K562 (cell line): ENCODE measurements around the gene RNF152. TPM values are rescaled to one million over a fixed set of nuclear protein-coding genes. Genes with fewer than 3 reads are reported as not detected.

Experiments used
- ATAC-seq: fragments of 200-7000 bp; cut with Tn5 transposase; 3 replicates; pipeline ENCODE4 v1.9.1; 2020; ENCODE audit warnings: moderate library complexity
- BruUV-seq: library from RNA; stranded (reverse); fragments of 400-500 nt; replicated peaks from 2 replicates; lab custom pipeline; 2021; lab: Mats Ljungman, UMichigan
- CTCF ChIA-PET: fragments of 300-600 bp; formaldehyde crosslinking; extraction: SDS; loops from one replicate; lab custom pipeline; 2021; ENCODE audit warnings: low intra/inter-chr PET ratio; lab: Yijun Ruan, JAX
- POLR2A ChIA-PET: fragments of 300-600, 350-650 bp; sonication (Branson Sonifier 250); formaldehyde crosslinking; extraction: SDS; loops from one replicate; lab custom pipeline; 2021; ENCODE audit warnings: antibody characterized with exemption, inconsistent platforms; lab: Yijun Ruan, JAX
- DNase-seq, 4 experiments: peaks; one replicate each; pipeline versions ENCODE4 v3.0.0 to v3.0.0-alpha.2; 2011 to 2018; ENCODE audit warnings: low spot score in 3 of 4, mixed read lengths in 3 of 4; ENCODE audit errors: extremely low read depth in 1 of 4
- FAIRE-seq: peaks from 2 replicates; lab custom pipeline; 2011; peaks lifted over from hg19 to GRCh38; lab: Jason Lieb, UNC
- H2AFZ ChIP-seq: 2 replicates; pipeline ENCODE4 v1.6.0; 2011; ENCODE audit warnings: low read depth, low read length, control low read depth, inconsistent platforms
- H3K27ac ChIP-seq: fragments of 200-600 bp; 3 replicates; pipeline ENCODE4 v1.8.0; 2011; ENCODE audit warnings: low read depth, mild to moderate bottlenecking, control low read depth, inconsistent platforms, low read length, moderate library complexity, mixed read lengths; ENCODE audit errors: extremely low read depth
- H3K27me3 ChIP-seq, 2 experiments: fragments of 300-600 bp in 1 of 2; 2 replicates in 1 of 2; 3 replicates in 1 of 2; pipeline versions ENCODE4 v1.6.0 to v1.8.0; 2011; ENCODE audit warnings: inconsistent platforms in 2 of 2, low read length in 2 of 2, mild to moderate bottlenecking in 1 of 2, mixed read lengths in 1 of 2, moderate library complexity in 1 of 2; ENCODE audit not compliant: control insufficient read depth in 2 of 2, insufficient read depth in 2 of 2
- H3K36me3 ChIP-seq: fragments of 300-600 bp; 3 replicates; pipeline ENCODE4 v1.8.0; 2011; ENCODE audit warnings: mild to moderate bottlenecking, low read length, inconsistent platforms; ENCODE audit not compliant: control insufficient read depth, insufficient read depth
- H3K4me1 ChIP-seq, 2 experiments: fragments of 200-600 bp in 1 of 2; replicated peaks in 1 of 2; 2 replicates in 1 of 2; 3 replicates in 1 of 2; pipeline versions ENCODE4 v1.5.1 to v1.8.0; 2011; ENCODE audit warnings: inconsistent platforms in 2 of 2, low read length in 2 of 2, mild to moderate bottlenecking in 1 of 2, mixed read lengths in 1 of 2, moderate library complexity in 1 of 2; ENCODE audit not compliant: control insufficient read depth in 2 of 2, insufficient read depth in 2 of 2
- H3K4me2 ChIP-seq: 2 replicates; pipeline ENCODE4 v1.6.1; 2011; ENCODE audit warnings: low read length, control low read depth, inconsistent platforms, mixed read lengths; ENCODE audit not compliant: insufficient read depth
- H3K4me3 ChIP-seq: fragments of 200-600 bp; sonication (generic), shearing (Covaris generic); 2 replicates; pipeline ENCODE4 v1.5.1; 2016; ENCODE audit warnings: control low read depth, inconsistent platforms
- H3K79me2 ChIP-seq: fragments of 200-600 bp; 3 replicates; pipeline ENCODE4 v1.8.0; 2011; ENCODE audit warnings: low read length, inconsistent platforms; ENCODE audit not compliant: control insufficient read depth, insufficient read depth
- H3K9ac ChIP-seq, 2 experiments: 2 replicates each; pipeline versions ENCODE4 v1.6.0 to v1.6.1; 2011; ENCODE audit warnings: low read depth in 2 of 2, low read length in 2 of 2, control low read depth in 1 of 2, inconsistent platforms in 1 of 2, mild to moderate bottlenecking in 1 of 2, mixed read lengths in 1 of 2; ENCODE audit not compliant: insufficient read depth in 1 of 2
- H3K9me1 ChIP-seq: one replicate; pipeline ENCODE4 v1.6.0; 2011; ENCODE audit warnings: inconsistent platforms, mild to moderate bottlenecking, low read length, moderate library complexity; ENCODE audit not compliant: control insufficient read depth, insufficient read depth
- H3K9me3 ChIP-seq: replicated peaks from 2 replicates; pipeline ENCODE4 v1.5.1; 2011; ENCODE audit warnings: low read depth, low read length, inconsistent platforms; ENCODE audit not compliant: control insufficient read depth, insufficient read depth
- H4K20me1 ChIP-seq: replicated peaks from 2 replicates; pipeline ENCODE4 v1.6.1; 2011; ENCODE audit warnings: low read length, inconsistent platforms, mixed read lengths; ENCODE audit not compliant: control insufficient read depth, insufficient read depth
- AFF1 ChIP-seq, 2 experiments: fragments of 450-650 bp; IDR thresholded peaks; 2 replicates each; pipeline ENCODE4 v1.6.1; 2018; ENCODE audit warnings: mild to moderate bottlenecking in 2 of 2, low read depth in 1 of 2; ENCODE audit not compliant: partially characterized antibody in 2 of 2
- GATAD2B ChIP-seq: fragments of 450-650 bp; IDR thresholded peaks from 2 replicates; pipeline ENCODE4 v1.6.1; 2017; ENCODE audit warnings: mild to moderate bottlenecking, borderline replicate concordance
- GTF2E2 ChIP-seq: fragments of 200-800 bp; sonication (Bioruptor generic); IDR thresholded peaks from 2 replicates; pipeline ENCODE4 v1.6.1; 2016; ENCODE audit warnings: missing genetic modification characterization, missing compliant biosample characterization
- HDAC3 ChIP-seq: fragments of 450-650 bp; IDR thresholded peaks from 2 replicates; pipeline ENCODE4 v1.6.1; 2018; ENCODE audit warnings: borderline replicate concordance, mild to moderate bottlenecking, moderate library complexity; ENCODE audit not compliant: partially characterized antibody
- HMGN3 ChIP-seq: IDR thresholded peaks from 2 replicates; pipeline ENCODE4 v1.6.1; 2011; ENCODE audit warnings: borderline replicate concordance, low read depth, mild to moderate bottlenecking, mixed read lengths, low read length; ENCODE audit not compliant: insufficient read length; ENCODE audit errors: extremely low read depth
- MAFK ChIP-seq: IDR thresholded peaks from 2 replicates; pipeline ENCODE4 v1.6.1; 2011; ENCODE audit warnings: low read length, improper control_type of control experiment
- NBN ChIP-seq: fragments of 450-650 bp; IDR thresholded peaks from 2 replicates; pipeline ENCODE4 v1.6.1; 2016; ENCODE audit warnings: low read depth, mild to moderate bottlenecking
- RNF2 ChIP-seq: sonication (generic); IDR thresholded peaks from 2 replicates; pipeline ENCODE4 v1.6.1; 2016
- SREBF2 ChIP-seq: sonication (generic); formaldehyde crosslinking; IDR thresholded peaks from 2 replicates; pipeline ENCODE4 v1.4.0; 2020; ENCODE audit warnings: mild to moderate bottlenecking, missing genetic modification reagents
- ZMIZ1 ChIP-seq, 2 experiments: fragments of 150-350 bp in 1 of 2; IDR thresholded peaks; 2 replicates each; pipeline ENCODE4 v1.6.1; 2012 to 2016; ENCODE audit warnings: low read depth in 2 of 2, low read length in 2 of 2, mild to moderate bottlenecking in 1 of 2, moderate library complexity in 1 of 2
- WGBS: fragments of 100-300 bp; shearing (Covaris generic); methylation state at CpG from one replicate; pipeline ENCODE4 v1.1.6; 2016; ENCODE audit warnings: low coverage, mixed read lengths; ENCODE audit not compliant: insufficient coverage; ENCODE audit errors: missing lambda C conversion rate; 5-methylcytosine and 5-hydroxymethylcytosine counted together
- in situ Hi-C: fragments of 300-500 bp; cut with MboI; formaldehyde crosslinking; loops from 4 replicates; pipeline ENCODE4 v1.15.0; 2018; ENCODE audit warnings: inconsistent platforms, mixed read lengths
- intact Hi-C: fragments of 100-400 bp; cut with micrococcal nuclease; formaldehyde crosslinking; loops from 2 replicates; pipeline ENCODE4 v1.14.2; 2022
- polyA plus RNA-seq, 8 experiments: library from polyadenylated mRNA; depleted of rRNA in 4 of 8; stranded (reverse) in 5 of 8; unstranded in 3 of 8; fragments of >200 nt; fragmentation: Nextera tagmentation in 2 of 8; fragmentation: Illumina TruSeq in 1 of 8; extraction: Ambion mirVana in 2 of 8; extraction: Trizol in 1 of 8; gene quantifications; 2 replicates each; pipeline versions ENCODE4 v1.2.1 to v1.2.3, GENCODE V29; 2011 to 2014; ENCODE audit warnings: inconsistent platforms in 1 of 8, missing spikeins in 1 of 8
- total RNA-seq, 7 experiments: library from RNA; depleted of rRNA in 6 of 7; stranded (reverse); fragments of >200 nt in 6 of 7; fragmentation: Illumina TruSeq in 2 of 7; extraction: Trizol in 2 of 7; gene quantifications; 2 replicates each; pipeline versions ENCODE4 v1.2.1 to v1.2.3, GENCODE V29; 2011 to 2021; ENCODE audit warnings: low replicate concordance in 1 of 7
- TF ChIP-seq, protein P1 (sequence below), 3 experiments: fragments of 200-800 bp in 1 of 3; sonication (Bioruptor generic) in 1 of 3; sonication (generic) in 1 of 3; formaldehyde crosslinking in 1 of 3; IDR thresholded peaks; 2 replicates each; pipeline versions ENCODE4 v1.6.1 to v1.8.0; 2016 to 2022; ENCODE audit warnings: mild to moderate bottlenecking in 2 of 3, missing compliant biosample characterization in 2 of 3, missing genetic modification characterization in 2 of 3, missing genetic modification reagents in 1 of 3
- TF ChIP-seq, protein P2 (sequence below): IDR thresholded peaks from 2 replicates; pipeline ENCODE4 v1.6.1; 2011; ENCODE audit not compliant: insufficient read length; ENCODE audit errors: extremely low read depth

Gene RNF152
- total and polyA plus RNA-seq, 9 of the 15 experiments (the other 6 are each of a cell fraction or from before 2014, with no cell fraction given): 0.04 to 0.05 TPM; not detected in 7

DNA sequence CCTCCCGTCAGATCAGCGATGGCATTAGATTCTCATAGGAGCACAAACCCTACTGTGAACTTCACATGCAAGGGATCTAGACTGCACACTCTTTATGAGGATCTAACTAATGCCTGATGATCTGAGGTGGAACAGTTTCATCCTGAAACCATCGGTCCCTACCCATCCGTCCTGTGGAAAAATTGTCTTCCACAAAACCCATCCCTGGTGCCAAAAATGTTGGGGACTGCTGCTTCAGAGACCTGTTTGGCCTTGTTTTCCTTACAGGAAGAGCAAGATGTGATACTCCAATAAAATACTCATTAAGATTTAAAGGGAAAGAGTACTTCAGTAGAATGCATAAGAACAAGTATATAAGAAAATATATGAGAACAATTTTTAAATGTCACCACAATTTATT, 71.1 kb downstream of the RNF152 start:
- Histone ChIP-seq H2AFZ (no peak overlapping the region), H3K4me3 (no peak overlapping the region), H3K4me1 (no peaks in the 10 kb centered on the region), H3K4me2 (no peak overlapping the region), H3K9ac (no peak overlapping the region), H4K20me1 (no peaks in the 10 kb centered on the region), H3K9me1 (no peaks in the 10 kb centered on the region), H3K79me2 (no peaks in the 10 kb centered on the region), H3K36me3 (no peaks in the 10 kb centered on the region), H3K27ac (no peak overlapping the region), H3K27me3 (no peaks in the 10 kb centered on the region), H3K9me3 (no peaks in the 10 kb centered on the region)
- ATAC-seq: no peak
- POLR2A ChIA-PET: no interaction called here
- CTCF ChIA-PET: no interaction called here
- no peak for FAIRE-seq
- in situ Hi-C loops (no loop called here), intact Hi-C loops (no loop called here)
- no TSS peak for BruUV-seq
- 4% methylated on average over 4 of the region's 4 CpGs for WGBS
- DNase-seq: no peak
- TF ChIP-seq AFF1 (IDR thresholded peaks at IDR 0.05; ENCODE audit: low read depth in 1 of 2, partially characterized antibody in 2 of 2) (no peak), RNF2 (no peak), GATAD2B (no peak), HMGN3 (no peak), MAFK (no peak), HDAC3 (no peak), ZMIZ1 (IDR thresholded peaks at IDR 0.05; ENCODE audit: low read depth in 2 of 2, low read length in 2 of 2) (no peak), GTF2E2 (tag) (no peak), NBN (no peak), SREBF2 (CRISPR knock-in tag) (no peak)
- TF ChIP-seq, protein P1, sequence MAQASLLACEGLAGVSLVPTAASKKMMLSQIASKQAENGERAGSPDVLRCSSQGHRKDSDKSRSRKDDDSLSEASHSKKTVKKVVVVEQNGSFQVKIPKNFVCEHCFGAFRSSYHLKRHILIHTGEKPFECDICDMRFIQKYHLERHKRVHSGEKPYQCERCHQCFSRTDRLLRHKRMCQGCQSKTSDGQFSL (CRISPR knock-in tag; IDR thresholded peaks at IDR 0.05): no peak
- TF ChIP-seq, protein P1 (tag; IDR thresholded peaks at IDR 0.05): no peak
- TF ChIP-seq, protein P2, sequence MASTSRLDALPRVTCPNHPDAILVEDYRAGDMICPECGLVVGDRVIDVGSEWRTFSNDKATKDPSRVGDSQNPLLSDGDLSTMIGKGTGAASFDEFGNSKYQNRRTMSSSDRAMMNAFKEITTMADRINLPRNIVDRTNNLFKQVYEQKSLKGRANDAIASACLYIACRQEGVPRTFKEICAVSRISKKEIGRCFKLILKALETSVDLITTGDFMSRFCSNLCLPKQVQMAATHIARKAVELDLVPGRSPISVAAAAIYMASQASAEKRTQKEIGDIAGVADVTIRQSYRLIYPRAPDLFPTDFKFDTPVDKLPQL: no peak
